ENCODE measurements around the gene SHISA9.

The SHISA9 gene

DNA sequence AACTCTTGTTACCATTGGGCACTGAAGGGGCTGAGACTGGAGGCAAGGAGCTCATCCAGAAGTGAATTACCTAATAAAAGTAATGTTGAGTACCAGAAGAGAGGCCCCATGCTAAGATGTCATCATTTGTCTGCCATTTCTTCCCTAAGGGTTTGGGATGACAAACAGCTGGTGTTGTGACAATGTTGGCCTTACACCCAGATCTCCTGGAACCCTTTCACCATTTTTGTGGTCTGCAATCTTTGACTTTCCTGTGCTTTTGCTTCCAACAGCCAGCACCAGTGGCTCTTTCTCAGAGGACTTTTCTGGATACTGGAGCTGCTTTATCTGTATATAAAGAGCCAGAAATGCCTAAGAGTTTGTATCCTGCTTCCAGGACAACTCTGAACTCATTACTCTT lies 84.1 kb downstream of the SHISA9 start:
- H3K27ac ChIP-seq (ENCODE audit: low read depth, low read length) = no peak overlapping the region
- H3K4me3 ChIP-seq (ENCODE audit: low read depth, low read length) = no peak overlapping the region
- no peaks in the 10 kb centered on the region for H3K79me2 ChIP-seq (ENCODE audit: control insufficient read depth, insufficient read depth, low read length, unreplicated experiment)
- no peaks in the 10 kb centered on the region for H3K27me3 ChIP-seq (ENCODE audit: insufficient read depth, low read length)
- no peaks in the 10 kb centered on the region for H3K36me3 ChIP-seq (ENCODE audit: insufficient read depth, low read length)
- H3K4me1 ChIP-seq (ENCODE audit: control insufficient read depth, insufficient read depth, low read length, unreplicated experiment) = no peaks in the 10 kb centered on the region
- no peak overlapping the region for H2AFZ ChIP-seq (ENCODE audit: low read length, unreplicated experiment)

GRCh38 chr16:12988071-12988470 lies 86.7 kb downstream of the SHISA9 start:
- Histone ChIP-seq H3K4me3 (ENCODE audit: low read depth, low read length) (no peak overlapping the region), H3K27ac (ENCODE audit: low read depth, low read length) (no peak overlapping the region), H3K36me3 (ENCODE audit: insufficient read depth, low read length) (no peaks in the 10 kb centered on the region), H3K27me3 (ENCODE audit: insufficient read depth, low read length) (no peaks in the 10 kb centered on the region), H3K4me1 (ENCODE audit: control insufficient read depth, insufficient read depth, low read length, unreplicated experiment) (no peaks in the 10 kb centered on the region), H2AFZ (ENCODE audit: low read length, unreplicated experiment) (no peak overlapping the region), H3K79me2 (ENCODE audit: control insufficient read depth, insufficient read depth, low read length, unreplicated experiment) (no peaks in the 10 kb centered on the region)

DNA sequence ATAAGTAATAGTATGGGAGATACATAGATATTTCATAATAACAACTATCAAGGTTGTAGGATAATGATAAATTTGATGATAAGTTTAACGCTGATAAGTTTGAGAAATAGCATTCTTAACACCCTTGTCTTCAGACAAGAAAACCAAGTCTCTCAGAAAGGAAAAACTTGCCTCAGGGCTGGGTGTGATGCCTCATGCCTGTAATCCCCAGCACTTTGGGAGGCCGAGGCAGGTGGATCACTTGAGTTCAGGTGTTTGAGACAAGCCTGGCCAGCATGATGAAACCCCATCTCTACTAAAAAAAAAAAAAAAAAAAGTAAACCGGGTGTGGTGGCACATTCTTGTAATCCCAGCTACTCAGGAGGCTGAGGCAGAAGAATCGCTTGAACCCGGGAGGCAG lies 90.7 kb downstream of the SHISA9 start:
- H3K4me1 ChIP-seq (ENCODE audit: control insufficient read depth, insufficient read depth, low read length, unreplicated experiment) = no peaks in the 10 kb centered on the region
- H3K27me3 ChIP-seq (ENCODE audit: insufficient read depth, low read length) = no peaks in the 10 kb centered on the region
- no peaks in the 10 kb centered on the region for H3K79me2 ChIP-seq (ENCODE audit: control insufficient read depth, insufficient read depth, low read length, unreplicated experiment)
- H3K27ac ChIP-seq (ENCODE audit: low read depth, low read length) = no peak overlapping the region
- H2AFZ ChIP-seq (ENCODE audit: low read length, unreplicated experiment) = no peak overlapping the region
- no peaks in the 10 kb centered on the region for H3K36me3 ChIP-seq (ENCODE audit: insufficient read depth, low read length)
- no peak overlapping the region for H3K4me3 ChIP-seq (ENCODE audit: low read depth, low read length)

DNA sequence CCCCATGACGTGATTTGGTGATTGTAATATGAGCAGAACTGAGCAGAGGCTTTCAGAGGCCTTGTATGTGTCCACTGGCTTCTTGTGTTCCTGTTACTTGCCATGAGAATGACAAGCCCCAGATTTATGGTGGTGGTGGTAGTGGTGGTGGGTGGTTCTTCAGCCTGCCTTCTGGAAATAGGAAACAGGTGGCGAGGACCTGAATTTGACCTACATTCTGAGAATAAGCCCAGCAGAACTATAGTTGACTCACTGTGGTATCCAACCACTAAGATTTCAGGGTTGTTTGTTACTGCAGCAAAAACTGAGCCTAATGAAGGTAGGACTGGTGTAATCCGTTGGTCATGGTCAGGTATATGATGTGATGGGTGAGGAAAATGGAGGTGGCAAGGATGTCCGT lies 93.0 kb downstream of the SHISA9 start:
- no peaks in the 10 kb centered on the region for H3K27me3 ChIP-seq (ENCODE audit: insufficient read depth, low read length)
- no peaks in the 10 kb centered on the region for H3K4me1 ChIP-seq (ENCODE audit: control insufficient read depth, insufficient read depth, low read length, unreplicated experiment)
- no peak overlapping the region for H3K27ac ChIP-seq (ENCODE audit: low read depth, low read length)
- H3K36me3 ChIP-seq (ENCODE audit: insufficient read depth, low read length) = no peaks in the 10 kb centered on the region
- no peak overlapping the region for H3K4me3 ChIP-seq (ENCODE audit: low read depth, low read length)
- H2AFZ ChIP-seq (ENCODE audit: low read length, unreplicated experiment) = no peak overlapping the region
- no peaks in the 10 kb centered on the region for H3K79me2 ChIP-seq (ENCODE audit: control insufficient read depth, insufficient read depth, low read length, unreplicated experiment)

- H3K4me1 ChIP-seq (ENCODE audit: control insufficient read depth, insufficient read depth, low read length, unreplicated experiment) = no peaks in the 10 kb centered on the region
- H3K79me2 ChIP-seq (ENCODE audit: control insufficient read depth, insufficient read depth, low read length, unreplicated experiment) = no peaks in the 10 kb centered on the region
- H3K27me3 ChIP-seq (ENCODE audit: insufficient read depth, low read length) = no peaks in the 10 kb centered on the region
- H2AFZ ChIP-seq (ENCODE audit: low read length, unreplicated experiment) = no peak overlapping the region
- no peaks in the 10 kb centered on the region for H3K36me3 ChIP-seq (ENCODE audit: insufficient read depth, low read length)
- no peak overlapping the region for H3K4me3 ChIP-seq (ENCODE audit: low read depth, low read length)
- no peak overlapping the region for H3K27ac ChIP-seq (ENCODE audit: low read depth, low read length)
Observed at GRCh38 chr16:12995721-12996372, 94.4 kb downstream of the SHISA9 start.

GRCh38 chr16:12998361-12999085 lies 97.1 kb downstream of the SHISA9 start:
- no peak overlapping the region for H3K4me3 ChIP-seq (ENCODE audit: low read depth, low read length)
- no peaks in the 10 kb centered on the region for H3K79me2 ChIP-seq (ENCODE audit: control insufficient read depth, insufficient read depth, low read length, unreplicated experiment)
- no peaks in the 10 kb centered on the region for H3K27me3 ChIP-seq (ENCODE audit: insufficient read depth, low read length)
- no peak overlapping the region for H3K27ac ChIP-seq (ENCODE audit: low read depth, low read length)
- H3K4me1 ChIP-seq (ENCODE audit: control insufficient read depth, insufficient read depth, low read length, unreplicated experiment) = no peaks in the 10 kb centered on the region
- no peak overlapping the region for H2AFZ ChIP-seq (ENCODE audit: low read length, unreplicated experiment)
- H3K36me3 ChIP-seq (ENCODE audit: insufficient read depth, low read length) = no peaks in the 10 kb centered on the region

GRCh38 chr16:12999368-12999767 lies 98.0 kb downstream of the SHISA9 start:
- Histone ChIP-seq H3K4me3 (ENCODE audit: low read depth, low read length) (no peak overlapping the region), H3K4me1 (ENCODE audit: control insufficient read depth, insufficient read depth, low read length, unreplicated experiment) (no peaks in the 10 kb centered on the region), H2AFZ (ENCODE audit: low read length, unreplicated experiment) (no peak overlapping the region), H3K27ac (ENCODE audit: low read depth, low read length) (no peak overlapping the region), H3K36me3 (ENCODE audit: insufficient read depth, low read length) (no peaks in the 10 kb centered on the region), H3K79me2 (ENCODE audit: control insufficient read depth, insufficient read depth, low read length, unreplicated experiment) (no peaks in the 10 kb centered on the region), H3K27me3 (ENCODE audit: insufficient read depth, low read length) (no peaks in the 10 kb centered on the region)

DNA sequence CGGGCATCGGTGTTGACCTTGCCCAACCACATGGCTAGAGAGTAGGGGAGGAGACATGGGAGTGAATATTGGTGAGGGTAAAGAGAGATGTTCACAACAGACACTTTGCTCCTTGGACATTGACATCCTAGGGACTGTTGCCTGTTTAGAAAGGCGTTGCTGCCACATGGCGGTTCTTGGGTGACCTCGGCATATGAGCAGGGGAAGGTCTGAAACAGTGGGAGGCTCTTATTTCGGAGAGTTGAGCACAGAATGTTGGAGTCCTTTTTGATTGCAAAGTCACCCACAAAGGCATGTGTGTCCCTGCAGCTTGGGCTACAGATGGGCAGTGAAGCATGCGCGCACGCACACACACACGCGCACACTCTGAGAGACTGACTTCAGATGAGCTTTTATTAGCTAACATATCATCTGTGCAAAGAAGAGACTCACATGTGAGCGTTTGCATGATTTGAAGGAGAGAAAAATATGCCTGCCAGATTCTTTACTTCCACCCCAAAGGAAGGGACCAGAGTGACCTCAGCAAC lies 104.4 kb downstream of the SHISA9 start:
- no peaks in the 10 kb centered on the region for H3K4me1 ChIP-seq (ENCODE audit: control insufficient read depth, insufficient read depth, low read length, unreplicated experiment)
- no peak overlapping the region for H3K27ac ChIP-seq (ENCODE audit: low read depth, low read length)
- H3K27me3 ChIP-seq (ENCODE audit: insufficient read depth, low read length) = no peaks in the 10 kb centered on the region
- no peak overlapping the region for H2AFZ ChIP-seq (ENCODE audit: low read length, unreplicated experiment)
- no peak overlapping the region for H3K4me3 ChIP-seq (ENCODE audit: low read depth, low read length)
- no peaks in the 10 kb centered on the region for H3K79me2 ChIP-seq (ENCODE audit: control insufficient read depth, insufficient read depth, low read length, unreplicated experiment)
- no peaks in the 10 kb centered on the region for H3K36me3 ChIP-seq (ENCODE audit: insufficient read depth, low read length)

DNA sequence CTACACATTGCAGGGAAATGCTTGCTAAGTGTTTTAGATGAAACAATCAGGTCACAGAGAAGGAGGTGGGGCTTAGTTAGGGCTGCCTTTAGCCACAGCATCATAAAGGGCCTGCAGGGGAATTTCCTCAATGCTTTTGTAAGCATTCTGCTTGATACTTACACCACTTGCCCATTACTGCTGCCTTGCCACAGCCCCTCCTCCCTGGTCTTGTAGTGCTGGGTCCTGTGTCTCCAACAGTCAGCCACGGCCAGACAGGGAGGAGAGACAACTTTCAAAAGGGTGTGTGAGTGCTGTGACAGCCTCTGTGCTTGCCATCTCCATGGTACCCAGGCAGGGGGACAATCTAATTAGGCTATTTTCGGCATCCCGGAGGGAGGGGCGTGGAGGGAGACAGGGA lies 111.2 kb downstream of the SHISA9 start:
- no peak overlapping the region for H3K4me3 ChIP-seq (ENCODE audit: low read depth, low read length)
- H3K27me3 ChIP-seq (ENCODE audit: insufficient read depth, low read length) = no peaks in the 10 kb centered on the region
- H3K27ac ChIP-seq (ENCODE audit: low read depth, low read length) = no peak overlapping the region

DNA sequence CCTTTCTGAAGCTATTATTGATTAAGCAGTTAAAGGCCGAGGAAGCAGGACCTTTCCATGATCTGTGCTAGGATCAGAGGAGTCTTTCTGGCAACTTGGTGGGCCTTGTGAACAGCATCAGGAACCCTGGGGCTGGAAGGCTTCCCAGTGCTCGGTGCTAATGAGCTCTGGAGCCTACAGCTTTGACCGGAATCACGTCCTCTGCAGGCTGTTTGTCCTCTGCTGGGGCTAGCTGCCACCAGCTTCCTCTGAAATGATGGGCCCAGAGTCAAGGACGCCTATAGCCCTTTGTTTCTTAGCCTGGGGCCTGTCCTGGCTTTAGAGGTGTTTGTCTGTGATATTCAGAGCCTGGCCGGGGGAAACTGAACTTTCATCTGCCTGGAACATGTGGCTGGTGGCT lies 111.6 kb downstream of the SHISA9 start:
- no peaks in the 10 kb centered on the region for H3K36me3 ChIP-seq (ENCODE audit: insufficient read depth, low read length)
- H3K27ac ChIP-seq (ENCODE audit: low read depth, low read length) = no peak overlapping the region
- no peaks in the 10 kb centered on the region for H3K4me1 ChIP-seq (ENCODE audit: control insufficient read depth, insufficient read depth, low read length, unreplicated experiment)
- no peaks in the 10 kb centered on the region for H3K79me2 ChIP-seq (ENCODE audit: control insufficient read depth, insufficient read depth, low read length, unreplicated experiment)
- no peak overlapping the region for H3K4me3 ChIP-seq (ENCODE audit: low read depth, low read length)
- no peaks in the 10 kb centered on the region for H3K27me3 ChIP-seq (ENCODE audit: insufficient read depth, low read length)
- no peak overlapping the region for H2AFZ ChIP-seq (ENCODE audit: low read length, unreplicated experiment)

More for the DNA sequence above, 111.2 kb downstream of the SHISA9 start:
- Histone ChIP-seq H3K36me3 (ENCODE audit: insufficient read depth, low read length) (no peaks in the 10 kb centered on the region), H3K4me1 (ENCODE audit: control insufficient read depth, insufficient read depth, low read length, unreplicated experiment) (no peaks in the 10 kb centered on the region), H2AFZ (ENCODE audit: low read length, unreplicated experiment) (no peak overlapping the region), H3K79me2 (ENCODE audit: control insufficient read depth, insufficient read depth, low read length, unreplicated experiment) (no peaks in the 10 kb centered on the region)

- H3K27ac ChIP-seq (ENCODE audit: low read depth, low read length) = no peak overlapping the region
- H3K79me2 ChIP-seq (ENCODE audit: control insufficient read depth, insufficient read depth, low read length, unreplicated experiment) = no peaks in the 10 kb centered on the region
- H3K4me1 ChIP-seq (ENCODE audit: control insufficient read depth, insufficient read depth, low read length, unreplicated experiment) = no peaks in the 10 kb centered on the region
Observed at GRCh38 chr16:13014476-13014875, 113.1 kb downstream of the SHISA9 start.

More at GRCh38 chr16:13014476-13014875, 113.1 kb downstream of the SHISA9 start:
- H3K27me3 ChIP-seq (ENCODE audit: insufficient read depth, low read length) = no peaks in the 10 kb centered on the region
- no peak overlapping the region for H2AFZ ChIP-seq (ENCODE audit: low read length, unreplicated experiment)
- H3K4me3 ChIP-seq (ENCODE audit: low read depth, low read length) = no peak overlapping the region
- no peaks in the 10 kb centered on the region for H3K36me3 ChIP-seq (ENCODE audit: insufficient read depth, low read length)

Measured in ACC112 (cell line).